ENCODE results near the gene SRP9.
"Not testable (repeated sequence)": the region's sequence is repeated elsewhere in the genome, so short reads cannot be mapped to it uniquely, and the experiment has no call there.

Gene SRP9

GRCh38 chr1:225777058-225777582 lies 506 bp upstream of the SRP9 start:
- Histone ChIP-seq H3K36me3 (ENCODE audit: insufficient read depth, low read length) (no peaks in the 10 kb centered on the region), H3K4me1 (ENCODE audit: control insufficient read depth, insufficient read depth, low read length, unreplicated experiment) (peaks cover 24% of the 10 kb centered on the region), H3K4me3 (ENCODE audit: low read depth, low read length) (peak overlapping the region; percentile 81), H3K79me2 (ENCODE audit: control insufficient read depth, insufficient read depth, low read length, unreplicated experiment) (peaks cover 41% of the 10 kb centered on the region), H3K27me3 (ENCODE audit: insufficient read depth, low read length) (no peaks in the 10 kb centered on the region), H3K27ac (ENCODE audit: low read depth, low read length) (peak overlapping the region; percentile 77; the same call in 1 of the 2 replicates), H2AFZ (ENCODE audit: low read length, unreplicated experiment) (peak overlapping the region; percentile 100)

GRCh38 chr1:225778337-225778669 lies 677 bp downstream of the SRP9 start:
- peak overlapping the region; percentile 77 for H3K27ac ChIP-seq (ENCODE audit: low read depth, low read length)
- no peaks in the 10 kb centered on the region for H3K27me3 ChIP-seq (ENCODE audit: insufficient read depth, low read length)
- no peak overlapping the region for H2AFZ ChIP-seq (ENCODE audit: low read length, unreplicated experiment)
- peaks cover 25% of the 10 kb centered on the region for H3K4me1 ChIP-seq (ENCODE audit: control insufficient read depth, insufficient read depth, low read length, unreplicated experiment)
- H3K4me3 ChIP-seq (ENCODE audit: low read depth, low read length): peak overlapping the region; percentile 81
- peaks cover 3% of the 10 kb centered on the region for H3K36me3 ChIP-seq (ENCODE audit: insufficient read depth, low read length)
- peaks cover 53% of the 10 kb centered on the region for H3K79me2 ChIP-seq (ENCODE audit: control insufficient read depth, insufficient read depth, low read length, unreplicated experiment)

GRCh38 chr1:225779165-225779564 lies 1.5 kb downstream of the SRP9 start:
- H3K36me3 ChIP-seq (ENCODE audit: insufficient read depth, low read length): peaks cover 10% of the 10 kb centered on the region
- not testable (repeated sequence) for H2AFZ ChIP-seq (ENCODE audit: low read length, unreplicated experiment); H3K27ac ChIP-seq (ENCODE audit: low read depth, low read length); H3K27me3 ChIP-seq (ENCODE audit: insufficient read depth, low read length)
- H3K4me3 ChIP-seq (ENCODE audit: low read depth, low read length): peak overlapping the region; percentile 81
- peaks cover 25% of the 10 kb centered on the region for H3K4me1 ChIP-seq (ENCODE audit: control insufficient read depth, insufficient read depth, low read length, unreplicated experiment)
- peaks cover 60% of the 10 kb centered on the region for H3K79me2 ChIP-seq (ENCODE audit: control insufficient read depth, insufficient read depth, low read length, unreplicated experiment)

- Histone ChIP-seq H3K27me3 (ENCODE audit: insufficient read depth, low read length) (no peaks in the 10 kb centered on the region), H3K27ac (ENCODE audit: low read depth, low read length) (no peak overlapping the region), H2AFZ (ENCODE audit: low read length, unreplicated experiment) (no peak overlapping the region), H3K4me3 (ENCODE audit: low read depth, low read length) (peak overlapping the region; percentile 81), H3K79me2 (ENCODE audit: control insufficient read depth, insufficient read depth, low read length, unreplicated experiment) (peaks cover 60% of the 10 kb centered on the region), H3K4me1 (ENCODE audit: control insufficient read depth, insufficient read depth, low read length, unreplicated experiment) (peaks cover 25% of the 10 kb centered on the region), H3K36me3 (ENCODE audit: insufficient read depth, low read length) (peaks cover 10% of the 10 kb centered on the region)
These were observed 2.5 kb downstream of the SRP9 start for GRCh38 chr1:225780134-225780533.

- peaks cover 60% of the 10 kb centered on the region for H3K79me2 ChIP-seq (ENCODE audit: control insufficient read depth, insufficient read depth, low read length, unreplicated experiment)
- no peak overlapping the region for H2AFZ ChIP-seq (ENCODE audit: low read length, unreplicated experiment)
- H3K4me3 ChIP-seq (ENCODE audit: low read depth, low read length): no peak overlapping the region
- H3K36me3 ChIP-seq (ENCODE audit: insufficient read depth, low read length): peaks cover 10% of the 10 kb centered on the region
- H3K27ac ChIP-seq (ENCODE audit: low read depth, low read length): no peak overlapping the region
- no peaks in the 10 kb centered on the region for H3K27me3 ChIP-seq (ENCODE audit: insufficient read depth, low read length)
- H3K4me1 ChIP-seq (ENCODE audit: control insufficient read depth, insufficient read depth, low read length, unreplicated experiment): peaks cover 25% of the 10 kb centered on the region
These were observed 3.0 kb downstream of the SRP9 start for GRCh38 chr1:225780630-225781029.

GRCh38 chr1:225789142-225789541 lies 11.5 kb downstream of the SRP9 start:
- not testable (repeated sequence) for H2AFZ ChIP-seq (ENCODE audit: low read length, unreplicated experiment)
- Histone ChIP-seq H3K79me2 (ENCODE audit: control insufficient read depth, insufficient read depth, low read length, unreplicated experiment) (peaks cover 24% of the 10 kb centered on the region), H3K36me3 (ENCODE audit: insufficient read depth, low read length) (peaks cover 47% of the 10 kb centered on the region)

GRCh38 chr1:225794954-225795353 lies 17.3 kb downstream of the SRP9 start:
- peaks cover 19% of the 10 kb centered on the region for H3K36me3 ChIP-seq (ENCODE audit: insufficient read depth, low read length)
- no peaks in the 10 kb centered on the region for H3K27me3 ChIP-seq (ENCODE audit: insufficient read depth, low read length)
- H3K4me1 ChIP-seq (ENCODE audit: control insufficient read depth, insufficient read depth, low read length, unreplicated experiment): no peaks in the 10 kb centered on the region
- no peak overlapping the region for H3K4me3 ChIP-seq (ENCODE audit: low read depth, low read length)
- no peak overlapping the region for H3K27ac ChIP-seq (ENCODE audit: low read depth, low read length)
- no peak overlapping the region for H2AFZ ChIP-seq (ENCODE audit: low read length, unreplicated experiment)
- H3K79me2 ChIP-seq (ENCODE audit: control insufficient read depth, insufficient read depth, low read length, unreplicated experiment): peaks cover 3% of the 10 kb centered on the region

More at GRCh38 chr1:225789142-225789541, 11.5 kb downstream of the SRP9 start:
- H3K4me1 ChIP-seq (ENCODE audit: control insufficient read depth, insufficient read depth, low read length, unreplicated experiment); H3K27me3 ChIP-seq (ENCODE audit: insufficient read depth, low read length); H3K27ac ChIP-seq (ENCODE audit: low read depth, low read length); H3K4me3 ChIP-seq (ENCODE audit: low read depth, low read length): not testable (repeated sequence)

- not testable (repeated sequence) for H3K4me1 ChIP-seq (ENCODE audit: control insufficient read depth, insufficient read depth, low read length, unreplicated experiment); H3K36me3 ChIP-seq (ENCODE audit: insufficient read depth, low read length)
These were observed 18.5 kb downstream of the SRP9 start for GRCh38 chr1:225796097-225796496.

GRCh38 chr1:225801146-225801545 lies 23.5 kb downstream of the SRP9 start:
- not testable (repeated sequence) for H3K27ac ChIP-seq (ENCODE audit: low read depth, low read length); H2AFZ ChIP-seq (ENCODE audit: low read length, unreplicated experiment); H3K4me1 ChIP-seq (ENCODE audit: control insufficient read depth, insufficient read depth, low read length, unreplicated experiment); H3K79me2 ChIP-seq (ENCODE audit: control insufficient read depth, insufficient read depth, low read length, unreplicated experiment); H3K27me3 ChIP-seq (ENCODE audit: insufficient read depth, low read length); H3K4me3 ChIP-seq (ENCODE audit: low read depth, low read length); H3K36me3 ChIP-seq (ENCODE audit: insufficient read depth, low read length)

More at GRCh38 chr1:225796097-225796496, 18.5 kb downstream of the SRP9 start:
- H3K79me2 ChIP-seq (ENCODE audit: control insufficient read depth, insufficient read depth, low read length, unreplicated experiment); H3K27me3 ChIP-seq (ENCODE audit: insufficient read depth, low read length); H3K27ac ChIP-seq (ENCODE audit: low read depth, low read length); H3K4me3 ChIP-seq (ENCODE audit: low read depth, low read length); H2AFZ ChIP-seq (ENCODE audit: low read length, unreplicated experiment): not testable (repeated sequence)

- Histone ChIP-seq H2AFZ (ENCODE audit: low read length, unreplicated experiment) (no peak overlapping the region), H3K4me1 (ENCODE audit: control insufficient read depth, insufficient read depth, low read length, unreplicated experiment) (peaks cover 6% of the 10 kb centered on the region), H3K4me3 (ENCODE audit: low read depth, low read length) (no peak overlapping the region), H3K27me3 (ENCODE audit: insufficient read depth, low read length) (no peaks in the 10 kb centered on the region), H3K36me3 (ENCODE audit: insufficient read depth, low read length) (no peaks in the 10 kb centered on the region), H3K79me2 (ENCODE audit: control insufficient read depth, insufficient read depth, low read length, unreplicated experiment) (peaks cover 6% of the 10 kb centered on the region), H3K27ac (ENCODE audit: low read depth, low read length) (no peak overlapping the region)
These were observed 28.6 kb downstream of the SRP9 start for GRCh38 chr1:225806249-225806648.

GRCh38 chr1:225806736-225807135 lies 29.1 kb downstream of the SRP9 start:
- H3K4me3 ChIP-seq (ENCODE audit: low read depth, low read length); H3K4me1 ChIP-seq (ENCODE audit: control insufficient read depth, insufficient read depth, low read length, unreplicated experiment): not testable (repeated sequence)

More at GRCh38 chr1:225806736-225807135, 29.1 kb downstream of the SRP9 start:
- not testable (repeated sequence) for H3K27me3 ChIP-seq (ENCODE audit: insufficient read depth, low read length); H3K27ac ChIP-seq (ENCODE audit: low read depth, low read length); H2AFZ ChIP-seq (ENCODE audit: low read length, unreplicated experiment); H3K36me3 ChIP-seq (ENCODE audit: insufficient read depth, low read length); H3K79me2 ChIP-seq (ENCODE audit: control insufficient read depth, insufficient read depth, low read length, unreplicated experiment)
